Activated CD4-positive, CD25-positive, alpha-beta regulatory T cell treated with anti-CD3 and anti-CD28 coated beads, Interleukin-2, amount 50 U/mL, for 72 hours (primary cell): ENCODE results near the gene GRIP2.

Source experiments
- DNase-seq: peaks from one replicate; pipeline ENCODE4 v3.0.0; 2021

GRIP2 gene

GRCh38 chr3:14538451-14539088, 1.6 kb downstream of the GRIP2 start:
- DNase-seq: no peak

GRCh38 chr3:14537590-14538450, 2.3 kb downstream of the GRIP2 start:
- DNase-seq: peak; percentile 43

GRCh38 chr3:14536837-14537589, 3.1 kb downstream of the GRIP2 start:
- DNase-seq: no peak

GRCh38 chr3:14536055-14536815, 3.9 kb downstream of the GRIP2 start:
- no peak for DNase-seq

GRCh38 chr3:14535616-14536015, 4.5 kb downstream of the GRIP2 start:
- no peak for DNase-seq

- DNase-seq: no peak
These were observed 5.5 kb downstream of the GRIP2 start for GRCh38 chr3:14534516-14535191.

- no peak for DNase-seq
These were observed 6.6 kb downstream of the GRIP2 start for GRCh38 chr3:14533457-14533958.

GRCh38 chr3:14532691-14533456, 7.3 kb downstream of the GRIP2 start:
- DNase-seq: no peak

- no peak for DNase-seq
These were observed 8.2 kb downstream of the GRIP2 start for GRCh38 chr3:14531856-14532395.

- DNase-seq: no peak
These were observed 12.1 kb downstream of the GRIP2 start for GRCh38 chr3:14528081-14528480.

GRCh38 chr3:14525685-14526631, 14.2 kb downstream of the GRIP2 start:
- no peak for DNase-seq

- no peak for DNase-seq
These were observed 15.1 kb downstream of the GRIP2 start for GRCh38 chr3:14524920-14525660.

- no peak for DNase-seq
These were observed 15.8 kb downstream of the GRIP2 start for GRCh38 chr3:14524311-14524711.

- DNase-seq: no peak
These were observed 16.4 kb downstream of the GRIP2 start for GRCh38 chr3:14523792-14524191.

- DNase-seq: no peak
These were observed 17.4 kb downstream of the GRIP2 start for GRCh38 chr3:14522768-14523167.

- DNase-seq: no peak
These were observed 17.9 kb downstream of the GRIP2 start for GRCh38 chr3:14522129-14522691.

GRCh38 chr3:14521611-14522010, 18.5 kb downstream of the GRIP2 start:
- DNase-seq: no peak

GRCh38 chr3:14520967-14521366, 19.2 kb downstream of the GRIP2 start:
- no peak for DNase-seq

GRCh38 chr3:14520149-14520548, 20.0 kb downstream of the GRIP2 start:
- no peak for DNase-seq
